ENCODE measurements around the gene GATB. TPM values are rescaled to one million over a fixed set of nuclear protein-coding genes. Genes with fewer than 3 reads are reported as not detected.

Gene GATB
- total and polyA plus RNA-seq, 2 donors (not counting 3 experiments of a cell fraction or from before 2014, with no cell fraction given), result 14.4 to 17.7 TPM

- Histone ChIP-seq H3K36me3 (ENCODE audit: control insufficient read depth in 2 of 2, extremely low read depth in 1 of 2, insufficient read depth in 2 of 2, low read length in 2 of 2) (no peaks in the 10 kb centered on the region), H3K4me1 (ENCODE audit: control insufficient read depth, extremely low read depth, insufficient read depth, low read length) (no peaks in the 10 kb centered on the region), H2AFZ (ENCODE audit: low read depth, low read length) (no peak overlapping the region), H3K9ac (replicated peaks; ENCODE audit: extremely low read depth, insufficient read depth, low read length) (no peak overlapping the region), H3K4me3 (replicated peaks in 1 of 3; ENCODE audit: insufficient read depth in 1 of 3, low read depth in 1 of 3, low read length in 3 of 3) (no peak overlapping the region), H3K9me1 (replicated peaks; ENCODE audit: control insufficient read depth, extremely low read depth, insufficient read depth, low read length) (no peaks in the 10 kb centered on the region), H4K20me1 (replicated peaks; ENCODE audit: control insufficient read depth, extremely low read depth, insufficient read depth, low read length) (no peaks in the 10 kb centered on the region), H3K27ac (ENCODE audit: insufficient read depth, low read depth, low read length) (no peak overlapping the region), H3K27me3 (ENCODE audit: control insufficient read depth in 2 of 2, insufficient read depth in 2 of 2, low read length in 2 of 2) (no peaks in the 10 kb centered on the region), H3K4me2 (ENCODE audit: insufficient read depth, low read length) (no peak overlapping the region), H3K9me3 (replicated peaks; ENCODE audit: control insufficient read depth, insufficient read depth, low read length) (no peaks in the 10 kb centered on the region), H3K79me2 (ENCODE audit: control insufficient read depth, insufficient read depth, low read length) (no peaks in the 10 kb centered on the region)
- ChIA-PET POLR2A (no interaction called here), CTCF (interaction anchor here (1.6 kb wide), 1 partner anchor 213 kb away, joined by 3 read pairs; no protein-coding TSS in a partner anchor)
- TF ChIP-seq MAX (IDR thresholded peaks at IDR 0.05; ENCODE audit: insufficient read depth, insufficient read length), result no peak
- TF ChIP-seq FOS (IDR thresholded peaks at IDR 0.05; ENCODE audit: borderline replicate concordance, insufficient read depth, low read length), result no peak
- no peak for TF ChIP-seq POLR2AphosphoS5 (IDR thresholded peaks at IDR 0.05; ENCODE audit: insufficient read depth, low read depth, low read length)
- TF ChIP-seq JUN (IDR thresholded peaks at IDR 0.05; ENCODE audit: borderline replicate concordance, insufficient read depth, insufficient read length, low read depth), result no peak
- no peak for TF ChIP-seq EZH2 (IDR thresholded peaks at IDR 0.05; ENCODE audit: borderline replicate concordance, low read depth, low read length, severe bottlenecking)
- no peak for TF ChIP-seq GATA2 (IDR thresholded peaks at IDR 0.05; ENCODE audit: insufficient read depth, insufficient read length, low read depth, low read length)
- no peak for TF ChIP-seq POLR2A (IDR thresholded peaks at IDR 0.05; ENCODE audit: low read depth, low read length)
- TF ChIP-seq MYC (IDR thresholded peaks at IDR 0.05; ENCODE audit: low read depth, low read length), result no peak
- no peak for TF ChIP-seq CTCF (IDR thresholded peaks at IDR 0.05; ENCODE audit: extremely low read depth in 1 of 2, insufficient read depth in 1 of 2, low read depth in 1 of 2, low read length in 2 of 2)
- BruUV-seq (replicated peaks), result no TSS peak
- no peak for DNase-seq (ENCODE audit: low read depth, low spot score)
- dilution Hi-C loops (cut with MboI; ENCODE audit: extremely low pct_ligation_motif_present, low sequenced_read_pairs), result no loop called here
- intact Hi-C loops (cut with micrococcal nuclease), result no loop called here
- FAIRE-seq, result no peak
Observed at GRCh38 chr4:151719956-151720334, 40.9 kb downstream of the GATB start.
